GM12878 (cell line): ENCODE measurements around the gene CXCL14. TPM values are rescaled to one million over a fixed set of nuclear protein-coding genes. Genes with fewer than 3 reads are reported as not detected.

Experiments used
- ATAC-seq: fragments of 200-7000 bp; cut with Tn5 transposase; 3 replicates; pipeline ENCODE4 v1.9.1; 2020; ENCODE audit warnings: mild to moderate bottlenecking, moderate library complexity
- BruUV-seq: library from RNA; stranded (reverse); fragments of 400-500 nt; replicated peaks from 2 replicates; lab custom pipeline; 2021; lab: Mats Ljungman, UMichigan
- CTCF ChIA-PET: fragments of 300-600 bp; sonication (Branson Sonifier 250); formaldehyde crosslinking; extraction: SDS; loops from one replicate; lab custom pipeline; 2021; ENCODE audit warnings: inconsistent platforms; lab: Yijun Ruan, JAX
- POLR2A ChIA-PET: fragments of 350-600 bp; formaldehyde crosslinking; extraction: SDS; loops from one replicate; lab custom pipeline; 2021; ENCODE audit warnings: inconsistent platforms; lab: Charles Lee
- RAD21 ChIA-PET: fragments of 300-600 bp; sonication (Branson Sonifier 250); formaldehyde crosslinking; loops from one replicate; lab custom pipeline; 2023; ENCODE audit warnings: antibody characterized with exemption; ENCODE audit not compliant: unreplicated experiment; lab: Charles Lee
- SMC1A ChIA-PET: fragments of 300-600 bp; sonication (Branson Sonifier 250); formaldehyde crosslinking; loops from one replicate; lab custom pipeline; 2023; ENCODE audit not compliant: unreplicated experiment, uncharacterized antibody; lab: Charles Lee
- DNase-seq: peaks from one replicate; pipeline ENCODE4 v3.0.0-alpha.2; 2011; ENCODE audit warnings: low read depth, low spot score
- FAIRE-seq: peaks from 3 replicates; lab custom pipeline; 2011; peaks lifted over from hg19 to GRCh38; lab: Jason Lieb, UNC
- H2AFZ ChIP-seq: 2 replicates; pipeline ENCODE4 v1.6.0; 2011; ENCODE audit warnings: low read depth, low read length, control low read depth; ENCODE audit not compliant: control insufficient read depth
- H3K27ac ChIP-seq: 2 replicates; pipeline ENCODE4 v1.5.1; 2011; ENCODE audit warnings: control low read depth; ENCODE audit not compliant: control insufficient read depth, insufficient read depth
- H3K27me3 ChIP-seq, 2 experiments: replicated peaks in 1 of 2; 2 replicates each; pipeline versions ENCODE4 v1.6.0 to v1.6.1; 2011; ENCODE audit warnings: low read length in 1 of 2; ENCODE audit not compliant: control insufficient read depth in 2 of 2, insufficient read depth in 2 of 2
- H3K36me3 ChIP-seq, 2 experiments: 2 replicates each; pipeline ENCODE4 v1.5.1; 2011; ENCODE audit warnings: low read length in 1 of 2; ENCODE audit not compliant: control insufficient read depth in 2 of 2, insufficient read depth in 2 of 2
- H3K4me1 ChIP-seq: 2 replicates; pipeline ENCODE4 v1.6.1; 2011; ENCODE audit warnings: mild to moderate bottlenecking, low read length, moderate library complexity, mixed read lengths; ENCODE audit not compliant: control insufficient read depth, insufficient read depth
- H3K4me2 ChIP-seq: 2 replicates; pipeline ENCODE4 v1.6.0; 2011; ENCODE audit warnings: control low read depth; ENCODE audit not compliant: control insufficient read depth, insufficient read depth
- H3K4me3 ChIP-seq: fragments of 200-600 bp; sonication (generic); 2 replicates; pipeline ENCODE4 v1.5.1; 2016
- H3K79me2 ChIP-seq: 2 replicates; pipeline ENCODE4 v1.6.0; 2011; ENCODE audit warnings: low read length; ENCODE audit not compliant: control insufficient read depth, insufficient read depth
- H3K9ac ChIP-seq: 2 replicates; pipeline ENCODE4 v1.8.0; 2011; ENCODE audit warnings: low read length, control low read depth, mixed read lengths; ENCODE audit not compliant: control insufficient read depth, insufficient read depth
- H3K9me3 ChIP-seq: replicated peaks from 3 replicates; pipeline ENCODE4 v1.5.1; 2011; ENCODE audit warnings: mild to moderate bottlenecking, low read length; ENCODE audit not compliant: control insufficient read depth, insufficient read depth
- H4K20me1 ChIP-seq: 2 replicates; pipeline ENCODE4 v1.6.0; 2011; ENCODE audit not compliant: control insufficient read depth, insufficient read depth
- ASH2L ChIP-seq: fragments of 300-600, 200-600 bp; sonication (generic); IDR thresholded peaks from 2 replicates; pipeline ENCODE4 v1.6.1; 2017; ENCODE audit warnings: low read depth, mild to moderate bottlenecking, borderline replicate concordance
- CBX5 ChIP-seq: sonication (generic); IDR thresholded peaks from 2 replicates; pipeline ENCODE4 v1.6.1; 2016; ENCODE audit warnings: low read depth, moderate library complexity, mild to moderate bottlenecking, inconsistent platforms
- FOXM1 ChIP-seq: IDR thresholded peaks from 2 replicates; pipeline ENCODE4 v1.6.1; 2012; ENCODE audit warnings: low read depth, mild to moderate bottlenecking, inconsistent platforms, low read length, moderate library complexity
- GATAD2B ChIP-seq: fragments of 450-650 bp; conservative IDR thresholded peaks from 2 replicates; pipeline ENCODE4 v1.6.1; 2017; ENCODE audit warnings: low read depth, mild to moderate bottlenecking, moderate library complexity
- HDAC2 ChIP-seq: fragments of 200-600 bp; sonication (generic); IDR thresholded peaks from 2 replicates; pipeline ENCODE4 v1.6.1; 2017
- KAT2A ChIP-seq: conservative IDR thresholded peaks from 2 replicates; pipeline ENCODE4 v1.6.1; 2011; ENCODE audit warnings: low read depth, low read length; ENCODE audit not compliant: control insufficient read depth
- NR2C1 ChIP-seq: fragments of 450-650 bp; IDR thresholded peaks from 2 replicates; pipeline ENCODE4 v1.6.1; 2017; ENCODE audit warnings: antibody characterized with exemption, mild to moderate bottlenecking, moderate library complexity
- PAX8 ChIP-seq: fragments of 450-650 bp; IDR thresholded peaks from 2 replicates; pipeline ENCODE4 v1.6.1; 2017; ENCODE audit warnings: mild to moderate bottlenecking, moderate library complexity
- SMAD5 ChIP-seq: IDR thresholded peaks from 2 replicates; pipeline ENCODE4 v1.6.1; 2016; ENCODE audit warnings: antibody characterized with exemption, low read depth
- WGBS: methylation state at CpG from one replicate; pipeline ENCODE4 v1.1.6; 2016; ENCODE audit warnings: low lambda C conversion rate; ENCODE audit not compliant: insufficient replicate concordance, insufficient coverage; ENCODE audit errors: missing lambda C conversion rate; 5-methylcytosine and 5-hydroxymethylcytosine counted together
- in situ Hi-C: fragments of 300-500 bp; cut with MboI; formaldehyde crosslinking; loops from 9 replicates; pipeline ENCODE4 v1.14.3; 2018; ENCODE audit warnings: mixed read lengths
- intact Hi-C: fragments of 100-400 bp; cut with micrococcal nuclease; formaldehyde crosslinking; loops from one replicate; pipeline ENCODE4 v1.14.2; 2022; ENCODE audit not compliant: unreplicated experiment
- polyA plus RNA-seq, 11 experiments: library from polyadenylated mRNA; depleted of rRNA in 4 of 11; unstranded in 6 of 11; stranded (reverse) in 5 of 11; fragments of >200 nt; fragmentation: Nextera tagmentation in 4 of 11; fragmentation: Illumina TruSeq in 1 of 11; extraction: Ambion mirVana in 4 of 11; extraction: Trizol in 1 of 11; gene quantifications; 1 replicate in 1 of 11; 2 replicates in 10 of 11; pipeline versions ENCODE4 v1.2.1 to v1.2.3, GENCODE V29; 2011 to 2016; ENCODE audit warnings: inconsistent platforms in 2 of 11, missing spikeins in 2 of 11, low read depth in 1 of 11
- total RNA-seq, 4 experiments: library from RNA; depleted of rRNA in 3 of 4; stranded (reverse); fragments of >200 nt in 3 of 4; fragmentation: Illumina TruSeq in 1 of 4; extraction: Trizol in 1 of 4; gene quantifications; 2 replicates each; pipeline versions ENCODE4 v1.2.1 to v1.2.3, GENCODE V29; 2013 to 2021
- TF ChIP-seq, protein P1 (sequence below): fragments of 450-650 bp; IDR thresholded peaks from 2 replicates; pipeline ENCODE4 v1.6.1; 2018; ENCODE audit warnings: mild to moderate bottlenecking, low read depth, moderate library complexity; ENCODE audit not compliant: partially characterized antibody
- TF ChIP-seq, protein P2 (sequence below): IDR thresholded peaks from 2 replicates; pipeline ENCODE4 v1.6.1; 2012; ENCODE audit warnings: mild to moderate bottlenecking, low read depth, low read length
- TF ChIP-seq, protein P3 (sequence below): IDR thresholded peaks from 2 replicates; pipeline ENCODE4 v1.6.1; 2012; ENCODE audit warnings: low read depth, low read length, improper control_type of control experiment

Gene CXCL14
- total and polyA plus RNA-seq, 10 of the 15 experiments (the other 5 are each of a cell fraction or from before 2014, with no cell fraction given): 0.05 TPM; not detected in 9

- FAIRE-seq: no peak
- peaks cover 6 to 15% of the 10 kb centered on the region in 2 experiments for H3K27me3 ChIP-seq
These were observed 31.9 kb downstream of the CXCL14 start for GRCh38 chr5:135546912-135547311.

GRCh38 chr5:135546101-135546500, 32.7 kb downstream of the CXCL14 start:
- no TSS peak for BruUV-seq
- ChIA-PET POLR2A (no interaction called here), SMC1A (interaction anchor here (1.3 kb wide), 1 partner anchor 90 kb away, joined by 4 read pairs; no protein-coding TSS in a partner anchor), CTCF (interaction anchor here (10.9 kb wide), 1 partner anchor 84 kb away, joined by 363 read pairs; no protein-coding TSS in a partner anchor), RAD21 (no interaction called here)
- in situ Hi-C loops: no loop called here
- WGBS: 37% methylated on average over 12 of the region's 12 CpGs
- intact Hi-C loops: no loop called here
- no peak for DNase-seq
- ATAC-seq: no peak
- peaks cover 6 to 15% of the 10 kb centered on the region in 2 experiments for H3K27me3 ChIP-seq
- no peaks in the 10 kb centered on the region for H3K79me2 ChIP-seq
- H3K4me2 ChIP-seq: no peak overlapping the region
- no peaks in the 10 kb centered on the region for H4K20me1 ChIP-seq
- no peak overlapping the region for H2AFZ ChIP-seq
- H3K4me3 ChIP-seq: no peak overlapping the region
- no peaks in the 10 kb centered on the region; the same call in 2 of the 3 replicates for H3K9me3 ChIP-seq
- H3K27ac ChIP-seq: no peak overlapping the region
- FAIRE-seq: no peak
- peaks cover 8% of the 10 kb centered on the region for H3K4me1 ChIP-seq
- no peak overlapping the region for H3K9ac ChIP-seq
- H3K36me3 ChIP-seq: no peaks in the 10 kb centered on the region
- TF ChIP-seq, protein P1, sequence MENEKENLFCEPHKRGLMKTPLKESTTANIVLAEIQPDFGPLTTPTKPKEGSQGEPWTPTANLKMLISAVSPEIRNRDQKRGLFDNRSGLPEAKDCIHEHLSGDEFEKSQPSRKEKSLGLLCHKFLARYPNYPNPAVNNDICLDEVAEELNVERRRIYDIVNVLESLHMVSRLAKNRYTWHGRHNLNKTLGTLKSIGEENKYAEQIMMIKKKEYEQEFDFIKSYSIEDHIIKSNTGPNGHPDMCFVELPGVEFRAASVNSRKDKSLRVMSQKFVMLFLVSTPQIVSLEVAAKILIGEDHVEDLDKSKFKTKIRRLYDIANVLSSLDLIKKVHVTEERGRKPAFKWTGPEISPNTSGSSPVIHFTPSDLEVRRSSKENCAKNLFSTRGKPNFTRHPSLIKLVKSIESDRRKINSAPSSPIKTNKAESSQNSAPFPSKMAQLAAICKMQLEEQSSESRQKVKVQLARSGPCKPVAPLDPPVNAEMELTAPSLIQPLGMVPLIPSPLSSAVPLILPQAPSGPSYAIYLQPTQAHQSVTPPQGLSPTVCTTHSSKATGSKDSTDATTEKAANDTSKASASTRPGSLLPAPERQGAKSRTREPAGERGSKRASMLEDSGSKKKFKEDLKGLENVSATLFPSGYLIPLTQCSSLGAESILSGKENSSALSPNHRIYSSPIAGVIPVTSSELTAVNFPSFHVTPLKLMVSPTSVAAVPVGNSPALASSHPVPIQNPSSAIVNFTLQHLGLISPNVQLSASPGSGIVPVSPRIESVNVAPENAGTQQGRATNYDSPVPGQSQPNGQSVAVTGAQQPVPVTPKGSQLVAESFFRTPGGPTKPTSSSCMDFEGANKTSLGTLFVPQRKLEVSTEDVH: no peak
- TF ChIP-seq FOXM1 (no peak), ASH2L (no peak), PAX8 (no peak)
- TF ChIP-seq, protein P2, sequence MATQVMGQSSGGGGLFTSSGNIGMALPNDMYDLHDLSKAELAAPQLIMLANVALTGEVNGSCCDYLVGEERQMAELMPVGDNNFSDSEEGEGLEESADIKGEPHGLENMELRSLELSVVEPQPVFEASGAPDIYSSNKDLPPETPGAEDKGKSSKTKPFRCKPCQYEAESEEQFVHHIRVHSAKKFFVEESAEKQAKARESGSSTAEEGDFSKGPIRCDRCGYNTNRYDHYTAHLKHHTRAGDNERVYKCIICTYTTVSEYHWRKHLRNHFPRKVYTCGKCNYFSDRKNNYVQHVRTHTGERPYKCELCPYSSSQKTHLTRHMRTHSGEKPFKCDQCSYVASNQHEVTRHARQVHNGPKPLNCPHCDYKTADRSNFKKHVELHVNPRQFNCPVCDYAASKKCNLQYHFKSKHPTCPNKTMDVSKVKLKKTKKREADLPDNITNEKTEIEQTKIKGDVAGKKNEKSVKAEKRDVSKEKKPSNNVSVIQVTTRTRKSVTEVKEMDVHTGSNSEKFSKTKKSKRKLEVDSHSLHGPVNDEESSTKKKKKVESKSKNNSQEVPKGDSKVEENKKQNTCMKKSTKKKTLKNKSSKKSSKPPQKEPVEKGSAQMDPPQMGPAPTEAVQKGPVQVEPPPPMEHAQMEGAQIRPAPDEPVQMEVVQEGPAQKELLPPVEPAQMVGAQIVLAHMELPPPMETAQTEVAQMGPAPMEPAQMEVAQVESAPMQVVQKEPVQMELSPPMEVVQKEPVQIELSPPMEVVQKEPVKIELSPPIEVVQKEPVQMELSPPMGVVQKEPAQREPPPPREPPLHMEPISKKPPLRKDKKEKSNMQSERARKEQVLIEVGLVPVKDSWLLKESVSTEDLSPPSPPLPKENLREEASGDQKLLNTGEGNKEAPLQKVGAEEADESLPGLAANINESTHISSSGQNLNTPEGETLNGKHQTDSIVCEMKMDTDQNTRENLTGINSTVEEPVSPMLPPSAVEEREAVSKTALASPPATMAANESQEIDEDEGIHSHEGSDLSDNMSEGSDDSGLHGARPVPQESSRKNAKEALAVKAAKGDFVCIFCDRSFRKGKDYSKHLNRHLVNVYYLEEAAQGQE: no peak

More at GRCh38 chr5:135546912-135547311, 31.9 kb downstream of the CXCL14 start:
- no peak overlapping the region for H3K9ac ChIP-seq
- no TSS peak for BruUV-seq
- 23% methylated on average over 4 of the region's 4 CpGs for WGBS
- H3K36me3 ChIP-seq: no peaks in the 10 kb centered on the region
- TF ChIP-seq HDAC2 (no peak), CBX5 (no peak), ASH2L (no peak), GATAD2B (no peak), KAT2A (no peak), SMAD5 (no peak), NR2C1 (no peak)
- TF ChIP-seq, protein P3, sequence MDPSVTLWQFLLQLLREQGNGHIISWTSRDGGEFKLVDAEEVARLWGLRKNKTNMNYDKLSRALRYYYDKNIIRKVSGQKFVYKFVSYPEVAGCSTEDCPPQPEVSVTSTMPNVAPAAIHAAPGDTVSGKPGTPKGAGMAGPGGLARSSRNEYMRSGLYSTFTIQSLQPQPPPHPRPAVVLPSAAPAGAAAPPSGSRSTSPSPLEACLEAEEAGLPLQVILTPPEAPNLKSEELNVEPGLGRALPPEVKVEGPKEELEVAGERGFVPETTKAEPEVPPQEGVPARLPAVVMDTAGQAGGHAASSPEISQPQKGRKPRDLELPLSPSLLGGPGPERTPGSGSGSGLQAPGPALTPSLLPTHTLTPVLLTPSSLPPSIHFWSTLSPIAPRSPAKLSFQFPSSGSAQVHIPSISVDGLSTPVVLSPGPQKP: no peak
- H4K20me1 ChIP-seq: no peaks in the 10 kb centered on the region
- RAD21 ChIA-PET: interaction anchor here (1.0 kb wide), 1 partner anchor 84 kb away, joined by 3 read pairs; no protein-coding TSS in a partner anchor
- in situ Hi-C loops (no loop called here), intact Hi-C loops (no loop called here)
- H3K79me2 ChIP-seq: no peaks in the 10 kb centered on the region
- SMC1A ChIA-PET: interaction anchor here (1.3 kb wide), 1 partner anchor 91 kb away, joined by 4 read pairs; no protein-coding TSS in a partner anchor
- no peak overlapping the region for H2AFZ ChIP-seq
- H3K27ac ChIP-seq: no peak overlapping the region
- POLR2A ChIA-PET: no interaction called here
- no peak overlapping the region for H3K4me3 ChIP-seq
- no peaks in the 10 kb centered on the region; the same call in 2 of the 3 replicates for H3K9me3 ChIP-seq
- no peak for DNase-seq
- CTCF ChIA-PET: interaction anchor here (10.9 kb wide), 1 partner anchor 85 kb away, joined by 363 read pairs; no protein-coding TSS in a partner anchor
- peaks cover 8% of the 10 kb centered on the region for H3K4me1 ChIP-seq
- no peak overlapping the region for H3K4me2 ChIP-seq
- ATAC-seq: no peak
